Right lobe of liver (tissue), 6 donors: ENCODE results near the gene PNMA6A. TPM values are rescaled to one million over a fixed set of nuclear protein-coding genes. Genes with fewer than 3 reads are reported as not detected.

Source experiments
- ATAC-seq, 4 donors: fragments of 200-7000 bp; cut with Tn5 transposase; one replicate each; pipeline ENCODE4 v1.9.1; 2020; ENCODE audit warnings: mild to moderate bottlenecking in 4 of 4, moderate library complexity in 4 of 4
- DNase-seq, 3 donors: peaks; one replicate each; pipeline ENCODE4 v3.0.0-alpha.2; 2020
- H3K27ac ChIP-seq, 3 donors: fragments of 200-600 bp; one replicate each; pipeline ENCODE4 v1.8.0; 2022
- H3K27me3 ChIP-seq, 2 donors: fragments of 200-600 bp; one replicate each; pipeline ENCODE4 v1.8.0; 2022
- H3K36me3 ChIP-seq, 4 donors: fragments of 200-600 bp; sonication (generic) in 1 of 4; one replicate each; pipeline versions ENCODE4 v1.5.1 to v1.8.0; 2017 to 2022; ENCODE audit warnings: control low read depth in 1 of 4
- H3K4me1 ChIP-seq, 4 donors: fragments of 200-600 bp; sonication (generic) in 1 of 4; one replicate each; pipeline versions ENCODE4 v1.5.1 to v1.8.0; 2017 to 2022; ENCODE audit warnings: control low read depth in 1 of 4
- H3K4me3 ChIP-seq, 3 donors: fragments of 200-600 bp; one replicate each; pipeline ENCODE4 v1.8.0; 2022
- H3K9me3 ChIP-seq, 4 donors: fragments of 200-600 bp; sonication (generic) in 1 of 4; one replicate each; pipeline versions ENCODE4 v1.5.1 to v1.8.0; 2017 to 2022; ENCODE audit warnings: control low read depth in 1 of 4
- CTCF ChIP-seq, 4 donors: fragments of 200-600 bp in 3 of 4; fragments of 450-650 bp in 1 of 4; IDR thresholded peaks; one replicate each; pipeline versions ENCODE4 v1.5.1 to v1.8.0; 2016 to 2022; ENCODE audit warnings: antibody characterized with exemption in 4 of 4, mild to moderate bottlenecking in 2 of 4
- POLR2A ChIP-seq: fragments of 450-650 bp; IDR thresholded peaks from one replicate; pipeline ENCODE4 v1.6.1; 2017; ENCODE audit warnings: antibody characterized with exemption, mild to moderate bottlenecking
- WGBS: methylation state at CpG from one replicate; pipeline ENCODE4 v1.1.6; 2018; ENCODE audit warnings: low coverage, low lambda C conversion rate; ENCODE audit not compliant: insufficient coverage; ENCODE audit errors: missing lambda C conversion rate; 5-methylcytosine and 5-hydroxymethylcytosine counted together
- intact Hi-C, 2 donors: fragments of 100-400 bp; cut with DNase I; formaldehyde crosslinking; loops; one replicate each; pipeline versions ENCODE4 v1.11.2 to v1.14.1; 2022
- total RNA-seq, 6 experiments: library from RNA; depleted of rRNA in 2 of 6; stranded (reverse); fragments of >200 nt in 2 of 6; fragmentation: NEBNext Ultra II Directional in 3 of 6; extraction: Animal tissue kit (Norgen Biotek cat#: 25700) in 3 of 6; gene quantifications; one replicate each; pipeline versions ENCODE4 v1.1.0 to v1.2.4, GENCODE V29; 2016 to 2023
- donor health status: DM: no; HTN: yes; CAD: no.
- donor health status: DM: no; HTN: no; CAD: no.
- donor health status: DM: no; HTN: no; CAD: no.
- donor health status: DM: no; HTN: yes; CAD: no.
- donor health status: DM: no; HTN: yes; CAD: no.

PNMA6A gene
- total RNA-seq, 6 experiments from 2014 or later, result 2.4 to 22.5 (median 7.1) TPM

- no peak overlapping the region for H3K4me3 ChIP-seq
- WGBS, result 79% methylated on average over 2 of the region's 11 CpGs
- intact Hi-C loops, result no loop called here
- no peak for ATAC-seq
- H3K27me3 ChIP-seq, result no peaks in the 10 kb centered on the region
- H3K27ac ChIP-seq, result no peak overlapping the region
- H3K9me3 ChIP-seq, result no peaks in the 10 kb centered on the region
- H3K36me3 ChIP-seq, result no peaks in the 10 kb centered on the region
- TF ChIP-seq POLR2A, result no peak
- no peak for TF ChIP-seq CTCF (IDR thresholded peaks at IDR 0.05)
- no peaks in the 10 kb centered on the region for H3K4me1 ChIP-seq
- no peak for DNase-seq
Measured at GRCh38 chrX:153057281-153057680, 15.0 kb upstream of the PNMA6A start.

- TF ChIP-seq CTCF (IDR thresholded peaks at IDR 0.05), result no peak
- no peak for TF ChIP-seq POLR2A
- Histone ChIP-seq H3K9me3 (no peaks in the 10 kb centered on the region), H3K4me1 (no peaks in the 10 kb centered on the region), H3K36me3 (no peaks in the 10 kb centered on the region), H3K27ac (no peak overlapping the region), H3K27me3 (no peaks in the 10 kb centered on the region), H3K4me3 (no peak overlapping the region)
- intact Hi-C loops, result no loop called here
- DNase-seq (no peak), ATAC-seq (no peak)
- WGBS, result no CpG with 5 or more reads among the region's 18 CpGs
Measured at GRCh38 chrX:153059191-153060094, 12.8 kb upstream of the PNMA6A start.

GRCh38 chrX:153060095-153060445, 12.2 kb upstream of the PNMA6A start:
- Histone ChIP-seq H3K9me3 (no peaks in the 10 kb centered on the region), H3K27ac (no peak overlapping the region), H3K4me1 (no peaks in the 10 kb centered on the region), H3K36me3 (no peaks in the 10 kb centered on the region), H3K4me3 (no peak overlapping the region), H3K27me3 (no peaks in the 10 kb centered on the region)
- DNase-seq (no peak), ATAC-seq (no peak)
- 0% methylated on average over 1 of the region's 8 CpGs for WGBS
- intact Hi-C loops, result no loop called here
- TF ChIP-seq CTCF (IDR thresholded peaks at IDR 0.05) (no peak), POLR2A (no peak)

GRCh38 chrX:153061732-153062131, 10.5 kb upstream of the PNMA6A start:
- no peak overlapping the region for H3K4me3 ChIP-seq
- ATAC-seq (no peak), DNase-seq (no peak)
- intact Hi-C loops, result no loop called here
- H3K27me3 ChIP-seq, result no peaks in the 10 kb centered on the region
- no peaks in the 10 kb centered on the region for H3K4me1 ChIP-seq
- 27% methylated on average over 3 of the region's 3 CpGs for WGBS
- H3K36me3 ChIP-seq, result no peaks in the 10 kb centered on the region
- H3K27ac ChIP-seq, result no peak overlapping the region
- TF ChIP-seq POLR2A, result no peak
- no peak for TF ChIP-seq CTCF (IDR thresholded peaks at IDR 0.05)
- no peaks in the 10 kb centered on the region for H3K9me3 ChIP-seq
